Smooth muscle cell of the brain vasculature (primary cell): ENCODE measurements around the gene CLEC16A.
A peak's percentile ranks its signal among the peaks of the same experiment; 100 is the strongest.
"Not testable (repeated sequence)": the region's sequence is repeated elsewhere in the genome, so short reads cannot be mapped to it uniquely, and the experiment has no call there.

ENCODE experiments used
- DNase-seq: peaks from one replicate; pipeline ENCODE4 v3.0.0-alpha.2; 2012; ENCODE audit warnings: low read depth, low spot score

Gene CLEC16A

DNA sequence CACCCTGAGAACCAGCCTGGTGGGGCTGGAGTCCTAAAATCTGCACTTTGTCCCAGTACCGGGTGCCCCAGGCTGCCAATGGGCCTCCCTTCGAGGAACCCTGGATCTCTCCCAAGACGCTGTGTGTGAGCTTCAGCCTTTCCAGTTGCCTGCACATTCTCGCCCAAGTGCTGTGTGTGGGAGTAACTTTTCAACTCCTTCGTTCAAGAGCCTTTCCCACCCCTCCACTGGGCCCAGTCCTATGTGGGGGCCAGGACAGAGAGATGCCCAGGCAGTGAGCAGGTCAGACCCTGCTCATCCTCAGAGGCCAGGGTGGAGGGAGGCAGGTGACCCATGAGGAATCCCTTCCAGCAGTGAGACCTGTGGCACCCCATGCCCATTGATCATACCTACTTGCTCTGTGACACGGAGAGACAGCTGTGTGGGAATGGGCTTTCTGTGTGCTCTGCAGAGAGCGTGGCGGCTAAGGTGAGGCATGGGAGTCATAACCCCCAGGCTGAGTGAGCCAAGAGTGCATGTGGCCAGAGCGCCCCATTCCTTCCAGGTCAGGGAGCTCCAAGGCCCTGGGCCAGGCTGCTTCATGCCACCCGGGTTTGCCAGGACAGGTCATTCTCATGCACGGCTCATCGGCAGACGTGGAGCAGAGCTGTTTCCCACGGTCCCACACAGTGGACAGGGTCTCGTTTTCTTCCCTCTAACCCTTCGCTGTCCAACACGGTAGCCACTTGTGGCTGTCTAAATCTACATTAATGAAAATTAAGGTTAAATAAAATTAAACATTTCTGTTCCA lies 154.4 kb downstream of the CLEC16A start:
- no peak for DNase-seq

DNA sequence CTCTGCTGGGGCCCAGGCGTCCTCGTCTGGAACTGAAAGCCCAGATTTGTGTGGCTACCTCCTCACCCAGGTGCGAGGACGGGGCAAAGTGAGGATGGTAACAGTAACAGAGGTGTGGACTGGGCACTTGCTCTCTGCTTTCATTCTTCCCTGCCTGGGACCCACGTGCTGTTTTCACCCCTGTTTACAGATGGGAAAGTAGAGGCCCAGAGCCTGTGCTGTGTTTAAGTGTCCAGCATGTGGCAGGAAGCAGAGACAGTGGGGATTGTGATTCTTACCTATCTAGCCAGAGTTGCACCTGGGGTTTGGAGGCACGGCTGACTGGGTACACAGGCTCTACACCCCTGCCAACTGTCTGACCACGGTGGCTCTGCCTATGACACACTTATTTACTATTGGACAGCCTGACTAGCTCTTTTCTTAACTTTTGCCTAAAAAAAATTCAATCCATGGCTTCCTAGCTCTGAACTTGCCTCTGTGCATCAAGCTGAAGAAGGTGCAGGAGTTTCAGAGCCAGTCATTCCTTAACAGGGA lies 155.4 kb downstream of the CLEC16A start:
- no peak for DNase-seq

DNA sequence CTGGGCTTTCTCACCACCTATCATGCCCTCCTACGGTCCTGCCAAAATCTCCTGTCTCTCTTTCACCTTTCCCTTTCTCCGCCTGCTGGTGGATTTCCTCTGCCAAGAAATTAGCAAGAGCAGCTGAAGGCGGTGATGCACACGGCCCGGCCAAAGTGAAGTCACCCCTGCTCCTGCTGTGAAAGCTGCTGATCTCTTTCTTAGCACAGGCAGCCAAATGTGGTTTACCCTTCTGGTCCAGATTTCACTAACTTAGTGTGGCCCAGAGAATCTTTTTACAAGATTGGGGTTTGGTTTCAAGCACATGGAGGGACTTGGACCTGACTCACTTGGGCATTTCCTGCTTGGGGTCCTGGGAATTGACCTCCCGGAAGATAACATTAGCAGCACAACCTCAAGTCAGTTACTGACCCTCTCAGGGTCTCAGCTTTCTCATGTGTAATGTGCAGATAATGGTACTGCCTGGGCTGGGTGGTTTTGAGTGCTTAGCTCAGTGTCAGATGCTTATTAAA lies 155.9 kb downstream of the CLEC16A start:
- DNase-seq = peak; percentile 85

DNA sequence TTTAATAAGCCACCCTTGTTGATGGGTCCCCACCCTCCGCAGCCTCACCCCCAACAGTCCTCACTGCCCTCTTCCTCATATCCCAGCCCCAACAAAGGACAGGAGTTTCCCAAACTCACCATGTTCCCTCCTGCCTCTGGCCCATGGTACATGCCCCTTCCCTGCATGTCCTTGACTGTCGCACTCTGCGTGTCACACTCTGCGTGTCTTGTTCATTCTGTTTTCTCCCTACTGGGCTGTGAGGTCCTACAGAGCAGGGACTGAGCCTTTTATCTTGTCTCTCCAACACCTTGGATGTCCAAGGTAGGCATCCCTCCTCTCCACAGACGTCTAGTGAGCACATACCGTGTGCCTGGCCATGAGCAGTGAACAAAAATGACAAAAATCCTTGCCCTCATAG lies 156.9 kb downstream of the CLEC16A start:
- DNase-seq = no peak

DNA sequence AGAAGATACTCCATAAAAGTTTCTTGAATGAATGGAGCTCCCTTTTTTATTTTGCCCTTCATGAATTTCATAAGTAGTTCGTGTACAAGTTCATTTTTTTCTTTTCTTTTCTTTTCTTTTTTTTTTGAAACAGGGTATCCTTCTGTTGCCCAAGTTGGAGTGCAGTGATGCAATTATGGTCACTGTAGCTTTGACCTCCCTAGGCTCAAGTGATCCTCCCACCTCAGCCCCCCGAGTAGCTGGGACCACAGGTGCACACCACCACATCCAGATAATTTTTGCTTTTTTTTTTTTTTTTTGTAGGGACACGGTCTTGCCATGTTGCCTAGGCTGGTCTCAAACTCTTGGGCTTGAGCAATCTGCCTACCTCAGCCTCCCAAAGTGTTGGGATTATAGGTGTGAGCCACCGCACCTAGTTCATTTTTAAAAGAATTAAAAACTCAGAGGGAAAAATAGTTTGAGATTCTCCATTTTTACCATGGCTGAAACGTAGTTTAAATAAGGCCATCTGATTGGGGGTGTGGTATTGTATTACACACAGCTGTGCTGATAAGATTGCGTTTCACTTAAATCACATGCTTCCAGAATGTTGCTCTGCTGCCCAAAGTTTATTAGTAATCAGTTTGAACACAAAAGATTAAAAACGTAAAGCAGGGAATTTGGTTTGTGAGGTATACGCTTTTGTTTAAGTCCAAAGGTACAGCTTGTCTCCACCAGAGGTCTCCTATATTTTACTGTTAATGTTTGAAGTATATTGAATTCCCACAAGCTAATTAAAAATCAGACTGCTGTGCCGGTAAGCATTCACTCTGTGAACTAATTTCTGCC lies 157.5 kb downstream of the CLEC16A start:
- DNase-seq = no peak

DNA sequence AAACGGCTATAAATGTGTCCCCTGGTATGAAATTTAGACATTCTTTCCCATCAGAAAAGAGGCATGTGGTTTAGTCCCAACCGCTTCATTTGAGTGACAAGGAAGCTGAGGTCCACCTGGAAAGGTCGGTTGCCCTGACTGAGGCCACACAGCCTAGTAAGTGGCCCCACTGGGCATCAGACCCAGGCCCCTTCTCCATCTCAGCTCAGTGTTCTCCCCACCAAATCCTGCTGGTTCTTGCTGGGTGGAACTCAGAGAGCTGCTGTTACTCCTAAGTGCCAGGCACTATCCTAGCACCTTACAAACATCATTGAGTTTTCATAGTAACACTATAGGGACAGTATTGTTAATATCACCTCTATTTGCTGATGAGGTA lies 158.1 kb downstream of the CLEC16A start:
- DNase-seq = no peak

DNA sequence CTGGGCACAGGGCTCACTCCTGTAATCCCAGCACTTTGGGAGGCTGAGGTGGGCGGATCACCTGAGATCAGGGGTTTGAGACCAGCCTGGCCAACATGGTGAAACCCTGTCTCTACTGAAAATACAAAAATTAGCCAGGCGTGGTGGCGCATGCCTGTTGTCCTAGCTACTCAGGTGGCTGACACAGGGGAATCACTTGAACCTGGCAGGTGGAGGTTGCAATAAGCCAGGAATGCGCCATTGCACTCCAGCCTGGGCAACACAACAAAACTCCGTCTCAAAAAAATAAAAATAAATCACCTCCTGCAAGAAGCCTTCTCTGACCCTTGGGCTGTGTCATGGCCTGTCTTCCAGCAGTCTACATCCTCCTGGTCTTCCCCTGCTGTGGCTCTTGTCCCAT lies 158.9 kb downstream of the CLEC16A start:
- DNase-seq = not testable (repeated sequence)

DNA sequence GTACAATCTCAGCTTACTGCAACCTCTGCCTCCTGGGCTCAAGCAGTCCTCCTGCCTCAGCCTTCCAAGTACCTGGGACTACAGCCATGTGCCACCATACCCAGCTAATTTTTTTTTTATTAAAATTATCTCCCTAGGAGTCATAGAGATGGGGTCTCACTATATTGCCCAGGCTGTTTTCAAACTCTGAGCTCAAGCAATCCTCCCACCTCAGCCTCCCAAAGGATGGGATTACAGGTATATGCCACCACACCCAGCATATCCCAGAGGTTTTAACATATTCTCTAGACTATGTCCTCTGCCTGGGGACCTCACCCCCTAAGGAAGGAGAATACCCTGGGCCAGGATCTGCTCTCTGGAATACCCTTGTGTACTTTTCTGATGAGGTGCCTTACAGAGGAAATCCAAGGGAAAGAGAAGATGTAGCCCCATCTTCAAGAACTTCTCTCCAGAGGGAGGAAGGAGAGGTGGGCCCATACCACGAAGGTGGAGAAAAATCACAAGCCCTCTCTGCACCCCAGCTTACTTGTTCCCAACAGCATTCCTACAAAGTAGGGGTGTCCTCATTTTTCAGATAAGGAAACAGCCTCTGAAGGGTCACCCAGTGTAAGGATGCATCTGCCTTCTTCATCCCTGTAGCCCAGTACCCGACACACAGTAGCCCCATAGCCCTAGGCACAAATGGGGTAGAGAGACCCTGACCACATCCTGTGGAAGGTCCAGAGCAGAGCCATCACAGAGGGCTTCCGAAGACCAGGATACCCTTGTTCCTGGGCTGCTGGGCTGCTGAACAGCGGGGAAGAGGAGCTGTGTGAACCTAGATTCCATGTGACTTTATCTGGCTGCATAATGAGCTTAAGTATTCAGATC lies 160.0 kb downstream of the CLEC16A start:
- DNase-seq = no peak

DNA sequence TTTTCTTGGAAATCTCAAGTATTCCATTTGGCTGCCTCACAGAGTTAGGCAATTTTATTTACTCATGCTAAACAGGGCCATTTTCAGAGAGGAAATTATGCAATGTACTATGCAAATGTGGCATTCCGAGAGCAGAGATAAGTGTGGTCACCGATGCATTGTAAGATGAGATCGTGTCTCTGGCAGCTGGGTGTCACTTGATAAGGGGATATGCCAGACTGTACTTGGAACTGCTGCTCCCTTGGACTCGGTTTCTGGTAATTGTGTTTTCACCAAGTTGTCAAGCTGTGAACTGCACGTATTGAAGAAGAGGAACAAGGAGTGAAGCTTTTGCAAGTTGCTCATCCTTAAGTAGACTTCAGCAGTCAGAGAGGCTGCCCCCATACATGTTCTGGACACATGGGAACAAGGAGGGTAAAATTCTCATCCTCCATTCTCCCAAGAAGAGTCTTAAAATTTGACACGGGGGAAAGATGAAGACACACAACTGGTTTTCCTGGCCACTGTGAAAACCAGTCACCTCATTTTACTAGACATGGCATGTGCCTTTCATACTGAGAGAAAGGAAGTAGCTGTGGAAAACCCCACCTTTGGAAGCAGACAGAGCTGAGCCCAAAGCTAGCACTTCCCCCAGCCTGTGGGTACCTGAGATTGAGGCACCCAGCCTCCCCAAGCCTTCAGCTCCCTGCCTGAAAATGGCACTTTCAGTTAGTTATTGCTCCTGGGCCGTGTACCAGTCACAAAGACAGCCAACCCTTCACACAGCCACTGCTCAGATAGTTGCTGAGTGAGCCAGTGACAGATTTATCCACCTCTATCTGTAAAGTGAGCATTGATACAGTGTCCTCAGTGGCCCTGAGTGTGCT lies 160.9 kb downstream of the CLEC16A start:
- no peak for DNase-seq

DNA sequence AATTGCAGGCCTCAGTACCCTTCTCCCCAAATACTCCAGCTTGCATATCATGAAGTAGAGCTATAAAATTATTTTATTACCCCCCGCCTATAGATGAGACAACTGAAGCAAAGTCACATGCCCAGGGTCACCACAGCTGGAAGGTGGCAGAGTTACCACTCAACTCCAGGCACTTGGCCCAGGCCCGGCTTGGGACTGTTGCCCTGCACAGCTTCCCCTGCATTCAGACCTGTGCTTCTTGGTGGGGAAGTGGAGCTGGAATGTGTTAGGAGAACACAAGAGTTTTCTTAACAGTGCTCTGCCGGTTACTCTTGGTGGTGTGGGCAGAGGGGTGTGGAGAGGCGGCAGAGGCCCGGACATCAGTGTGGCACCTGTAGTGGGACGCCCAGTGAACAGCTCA lies 162.4 kb downstream of the CLEC16A start:
- no peak for DNase-seq

DNA sequence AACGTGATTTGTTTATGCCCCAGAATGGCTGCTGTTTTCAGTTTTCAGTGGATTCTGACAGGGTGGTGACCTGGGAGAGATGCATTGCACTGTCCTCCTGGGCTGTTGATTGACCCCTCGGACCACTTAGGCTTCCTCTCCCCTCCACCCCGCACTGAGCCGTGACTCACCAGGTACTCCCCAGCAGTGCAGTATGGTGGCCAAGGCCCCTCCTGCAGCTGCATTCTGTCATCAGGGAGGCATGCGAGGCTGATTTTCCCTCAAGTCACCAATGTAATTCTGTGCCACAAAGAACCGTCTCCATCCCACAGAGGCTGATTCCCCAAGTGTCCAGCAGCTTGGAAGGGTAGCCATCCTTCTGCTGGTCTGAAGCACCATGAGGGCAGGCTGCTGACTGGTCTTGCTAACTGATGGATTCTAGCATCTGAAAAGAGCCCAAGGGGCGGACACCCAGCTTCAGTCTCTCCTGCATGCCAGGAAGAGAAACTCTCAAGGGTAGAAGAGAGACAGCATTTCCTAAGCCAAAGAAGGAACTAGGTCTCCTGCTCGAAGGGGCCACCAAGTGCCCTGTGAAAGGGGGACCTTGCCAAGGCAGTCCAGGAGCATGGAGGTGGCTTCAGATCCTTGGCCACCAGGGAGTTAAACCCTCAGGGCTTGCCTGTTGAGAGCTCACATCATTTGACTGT lies 163.6 kb downstream of the CLEC16A start:
- no peak for DNase-seq

DNA sequence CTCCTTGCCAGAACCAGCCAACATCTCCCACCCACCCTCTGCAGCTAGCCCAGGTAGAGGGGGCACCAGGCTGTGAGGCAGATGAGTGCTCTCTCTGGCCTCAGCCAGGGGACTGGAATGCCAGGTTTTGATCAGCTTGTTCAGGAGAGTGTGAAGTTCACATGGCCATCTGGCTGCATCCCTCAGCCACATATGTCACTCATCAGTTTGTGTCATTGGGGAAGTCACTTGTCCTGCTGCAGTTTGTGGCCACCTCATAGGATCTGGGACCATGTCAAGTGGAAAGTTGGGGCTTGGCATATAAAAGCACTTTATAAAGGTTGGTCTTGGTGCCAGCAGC lies 164.1 kb downstream of the CLEC16A start:
- no peak for DNase-seq

DNA sequence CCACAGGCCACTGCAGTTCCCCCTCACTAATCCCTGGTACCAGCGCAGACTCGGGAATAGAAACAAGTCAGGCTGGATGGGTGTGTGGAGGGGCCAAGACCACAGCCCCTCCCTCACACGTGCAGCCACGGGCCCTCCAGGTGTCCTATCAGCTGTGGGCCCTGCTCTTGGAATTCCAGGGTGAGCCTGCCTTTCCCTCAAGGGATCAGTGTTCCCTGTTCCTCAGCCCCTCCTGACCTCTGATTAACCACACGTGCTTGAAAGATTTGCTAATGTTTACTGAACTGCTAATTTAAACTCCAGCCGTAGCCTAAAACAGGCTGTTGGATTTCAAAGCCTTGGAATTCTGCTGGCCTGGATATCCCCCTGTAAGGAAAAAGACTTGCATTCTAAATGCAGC lies 165.2 kb downstream of the CLEC16A start:
- DNase-seq = no peak

DNA sequence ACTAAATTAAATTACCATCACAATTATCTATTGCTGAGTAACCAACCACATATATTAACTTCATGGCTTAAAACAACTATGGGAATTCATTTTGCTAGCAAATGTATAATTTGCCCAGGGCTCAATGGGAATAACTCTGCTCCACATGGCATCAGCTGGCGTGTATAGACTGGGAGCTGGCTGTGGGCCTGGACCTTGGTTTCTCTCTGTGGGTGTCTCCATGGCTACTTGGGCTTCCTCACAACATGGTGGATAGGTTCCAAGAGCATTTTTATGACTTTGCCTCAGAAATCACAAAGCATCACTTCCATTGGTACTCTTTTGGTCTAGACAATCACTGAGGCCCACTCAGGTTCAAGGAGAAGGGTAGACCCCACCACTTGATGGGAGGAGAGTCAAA lies 166.8 kb downstream of the CLEC16A start:
- no peak for DNase-seq

DNA sequence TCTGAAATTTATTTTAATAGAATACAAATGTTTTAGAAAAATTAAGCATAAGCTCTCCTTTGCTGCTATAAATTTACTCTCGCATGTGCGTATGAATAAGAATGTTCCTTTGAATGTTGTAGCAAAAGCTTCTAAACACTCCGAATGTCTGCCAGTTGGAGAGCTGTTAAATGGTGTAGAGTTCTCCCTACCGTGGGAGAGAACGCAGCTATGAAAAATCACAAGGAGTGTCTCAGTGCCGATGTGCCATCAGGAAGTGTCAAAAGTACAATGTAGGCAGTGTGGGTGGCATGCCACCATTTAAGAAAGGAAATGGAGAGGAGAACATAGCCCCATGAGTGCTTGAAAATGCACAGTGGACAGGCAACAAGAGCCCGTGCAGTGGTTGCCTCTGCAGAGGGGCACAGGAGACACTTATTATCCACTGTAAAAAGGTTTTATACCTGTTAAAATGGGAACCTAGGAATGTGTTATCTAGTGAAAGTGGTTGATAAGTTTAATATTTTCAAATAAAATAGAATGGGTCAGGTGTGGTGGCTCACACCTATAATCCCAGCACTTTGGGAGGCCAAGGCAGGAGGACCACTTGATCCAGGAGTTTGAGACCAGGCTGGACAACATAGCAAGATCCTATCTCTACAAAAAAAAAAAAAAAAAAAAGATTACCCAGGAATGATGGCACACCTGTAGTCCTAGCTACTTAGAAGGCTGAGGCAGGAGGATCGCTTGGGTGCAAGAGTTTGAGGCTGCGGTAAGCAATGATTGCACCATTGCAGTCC lies 167.7 kb downstream of the CLEC16A start:
- DNase-seq = no peak

DNA sequence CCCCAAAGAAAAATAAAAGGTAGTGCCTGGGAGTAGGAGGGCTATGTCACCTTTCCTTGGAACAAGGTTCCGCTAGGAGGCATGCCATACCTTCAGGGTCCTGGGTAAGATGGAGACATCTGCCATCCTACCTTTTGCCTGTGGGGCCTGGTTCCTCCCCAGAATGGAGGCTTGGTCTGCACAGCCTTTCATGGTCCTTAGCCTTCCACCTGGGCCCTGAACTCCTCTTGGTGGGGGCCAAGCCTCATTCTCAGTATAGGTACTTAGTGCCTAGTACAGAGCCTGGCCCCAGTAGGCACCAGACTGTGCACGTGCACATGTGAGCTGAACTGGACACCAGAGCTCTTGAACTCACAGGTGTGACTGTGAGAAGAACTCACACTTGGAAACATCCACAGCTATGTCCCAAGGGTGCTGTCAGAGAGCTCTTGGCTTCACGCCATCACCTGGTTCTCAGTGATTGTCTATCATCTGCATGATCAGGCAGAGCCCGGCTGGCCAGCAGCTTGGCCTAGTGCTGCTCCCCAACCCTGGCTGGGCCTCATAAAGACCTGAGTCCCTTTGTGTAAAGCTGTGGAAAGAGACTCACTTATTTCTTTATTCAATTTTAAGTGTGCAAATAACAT lies 168.5 kb downstream of the CLEC16A start:
- no peak for DNase-seq

DNA sequence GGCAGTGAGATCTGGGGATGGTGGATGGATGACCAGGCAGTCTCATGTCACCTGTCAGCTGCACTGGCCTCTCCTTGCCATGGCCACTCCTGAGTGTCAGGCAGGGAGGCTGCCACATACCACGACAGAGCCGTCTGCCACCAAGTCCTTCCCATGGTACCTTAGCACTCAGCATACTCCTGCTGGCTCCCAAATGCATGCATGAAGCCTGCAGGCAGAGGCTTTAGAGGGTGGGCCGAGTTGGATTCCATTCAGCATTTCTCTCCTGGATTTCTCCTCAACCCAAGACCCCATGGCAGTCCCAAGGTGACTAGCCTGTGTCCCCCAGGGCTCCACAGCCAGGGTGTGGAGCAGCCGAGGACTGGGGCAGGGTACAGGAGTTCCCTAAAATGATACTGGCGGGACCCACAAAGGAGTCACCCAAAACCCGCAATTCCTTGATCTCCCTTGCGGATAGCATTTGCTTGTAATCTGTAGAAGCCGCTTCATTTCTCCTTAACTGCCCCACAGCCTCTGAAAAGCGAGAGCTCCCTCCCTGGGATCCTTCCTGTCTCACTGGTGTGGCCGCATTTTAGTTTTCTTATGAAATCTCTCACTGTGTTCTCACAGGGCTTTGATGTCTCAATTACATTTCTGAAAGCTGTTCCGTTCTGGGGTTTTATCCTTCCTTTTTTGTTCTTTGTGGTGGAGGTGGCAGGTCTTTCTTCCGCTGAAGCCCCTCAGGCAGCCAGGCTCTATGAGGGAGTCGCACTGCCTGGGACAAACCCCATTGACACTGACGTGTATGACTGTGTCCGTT lies 170.2 kb downstream of the CLEC16A start:
- DNase-seq = no peak

DNA sequence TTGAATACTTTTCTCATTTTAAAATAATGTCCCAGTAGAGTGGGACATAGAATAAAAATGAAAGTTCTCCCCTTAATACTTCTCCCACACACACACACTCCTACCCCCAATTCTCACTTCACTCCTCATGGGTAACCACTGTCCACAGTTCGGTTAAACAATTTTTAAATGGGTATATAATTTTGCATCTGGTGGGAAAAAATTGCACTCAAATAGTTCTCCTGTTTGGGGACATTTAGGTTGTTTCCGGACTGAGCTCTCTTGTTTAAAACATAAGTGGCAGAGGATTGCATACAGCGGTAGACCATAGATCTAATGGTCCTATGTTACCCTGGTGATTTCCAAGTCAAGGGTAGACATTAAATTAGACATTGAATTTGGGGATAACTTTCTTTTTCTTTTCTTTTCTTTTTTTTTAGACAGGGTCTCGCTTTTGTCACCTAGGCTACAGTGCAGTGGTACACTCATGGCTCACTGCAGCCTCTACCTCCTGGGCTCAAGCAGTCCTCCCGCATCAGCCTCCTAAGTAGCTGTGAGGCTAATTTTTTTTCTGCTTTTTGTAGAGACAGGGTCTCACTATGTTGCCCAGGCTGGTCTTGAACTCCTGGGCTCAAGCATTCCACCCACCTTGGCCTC lies 173.3 kb downstream of the CLEC16A start:
- no peak for DNase-seq
